Tibial nerve (tissue), 4 donors: Measurements from ENCODE around the gene SYT5.

Experiments used
- CTCF ChIP-seq, 5 experiments: fragments of 200-600 bp in 3 of 5; fragments of 450-650 bp in 2 of 5; sonication (generic) in 3 of 5; IDR thresholded peaks; one replicate each; pipeline ENCODE4 v1.5.1; 2016 to 2019; ENCODE audit warnings: antibody characterized with exemption in 5 of 5, mild to moderate bottlenecking in 3 of 5, moderate library complexity in 2 of 5
- EP300 ChIP-seq, 2 donors: sonication (generic); formaldehyde crosslinking; IDR thresholded peaks; one replicate each; pipeline ENCODE4 v1.6.1; 2017; ENCODE audit warnings: antibody characterized with exemption in 2 of 2, mild to moderate bottlenecking in 1 of 2
- POLR2A ChIP-seq, 2 donors: fragments of 450-650 bp; IDR thresholded peaks; one replicate each; pipeline ENCODE4 v1.6.1; 2017; ENCODE audit warnings: antibody characterized with exemption in 2 of 2, mild to moderate bottlenecking in 2 of 2, moderate library complexity in 2 of 2

- TF ChIP-seq CTCF (IDR thresholded peaks at IDR 0.05) (no peak), EP300 (IDR thresholded peaks at IDR 0.05) (no peak), POLR2A (IDR thresholded peaks at IDR 0.05) (no peak)
Measured at GRCh38 chr19:55147545-55148251, 32.4 kb downstream of the SYT5 start.
